Adrenal gland (tissue), 5 donors: ENCODE data around the gene UGCG.

Experiments used
- POLR2A ChIP-seq, 2 donors: fragments of 450-650 bp; IDR thresholded peaks; one replicate each; pipeline ENCODE4 v1.6.1; 2017; ENCODE audit warnings: antibody characterized with exemption in 2 of 2, mild to moderate bottlenecking in 2 of 2, moderate library complexity in 1 of 2
- TF ChIP-seq, protein P1 (sequence below), 6 experiments: fragments of 450-650 bp in 4 of 6; fragments of 200-600 bp in 2 of 6; sonication (generic) in 1 of 6; IDR thresholded peaks; 1 replicate in 5 of 6; 2 replicates in 1 of 6; pipeline versions ENCODE4 v1.5.1 to v1.8.0; 2016 to 2021; ENCODE audit warnings: antibody characterized with exemption in 6 of 6, mild to moderate bottlenecking in 2 of 6, moderate library complexity in 1 of 6
- donor health status: DM: no; HTN: no; CAD: no.

DNA sequence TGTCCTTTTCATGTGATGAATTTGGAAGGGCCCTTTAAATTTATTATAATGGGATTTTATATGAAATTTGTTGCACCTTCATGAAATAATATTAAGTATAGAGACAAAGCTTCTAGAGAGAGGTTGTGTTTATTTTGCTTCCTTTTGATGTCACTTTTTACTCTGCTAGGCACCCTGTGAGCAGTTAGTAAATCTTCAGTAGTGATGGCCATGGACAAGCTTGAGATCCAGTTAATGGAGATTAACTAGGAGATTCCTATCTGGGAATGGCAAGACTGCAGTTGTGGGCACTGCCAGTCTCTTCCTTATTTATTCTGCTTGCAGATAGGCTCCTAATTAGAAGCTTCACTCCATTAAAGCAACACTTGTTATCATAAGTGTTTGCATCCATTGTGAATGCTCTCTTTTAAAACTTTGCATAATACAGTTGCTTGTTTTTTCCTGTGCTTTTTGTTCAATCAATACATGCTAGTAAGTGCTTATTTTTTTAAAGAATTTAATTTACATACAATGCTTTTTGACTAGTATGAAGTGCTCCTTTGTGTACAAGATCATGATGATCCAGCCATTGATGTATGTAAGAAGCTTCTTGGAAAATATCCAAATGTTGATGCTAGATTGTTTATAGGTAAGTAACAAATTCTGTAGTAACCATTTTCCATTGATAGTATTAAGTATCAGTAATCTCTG lies 25.9 kb downstream of the UGCG start:
- TF ChIP-seq POLR2A (IDR thresholded peaks at IDR 0.05) = no peak
- TF ChIP-seq, protein P1, sequence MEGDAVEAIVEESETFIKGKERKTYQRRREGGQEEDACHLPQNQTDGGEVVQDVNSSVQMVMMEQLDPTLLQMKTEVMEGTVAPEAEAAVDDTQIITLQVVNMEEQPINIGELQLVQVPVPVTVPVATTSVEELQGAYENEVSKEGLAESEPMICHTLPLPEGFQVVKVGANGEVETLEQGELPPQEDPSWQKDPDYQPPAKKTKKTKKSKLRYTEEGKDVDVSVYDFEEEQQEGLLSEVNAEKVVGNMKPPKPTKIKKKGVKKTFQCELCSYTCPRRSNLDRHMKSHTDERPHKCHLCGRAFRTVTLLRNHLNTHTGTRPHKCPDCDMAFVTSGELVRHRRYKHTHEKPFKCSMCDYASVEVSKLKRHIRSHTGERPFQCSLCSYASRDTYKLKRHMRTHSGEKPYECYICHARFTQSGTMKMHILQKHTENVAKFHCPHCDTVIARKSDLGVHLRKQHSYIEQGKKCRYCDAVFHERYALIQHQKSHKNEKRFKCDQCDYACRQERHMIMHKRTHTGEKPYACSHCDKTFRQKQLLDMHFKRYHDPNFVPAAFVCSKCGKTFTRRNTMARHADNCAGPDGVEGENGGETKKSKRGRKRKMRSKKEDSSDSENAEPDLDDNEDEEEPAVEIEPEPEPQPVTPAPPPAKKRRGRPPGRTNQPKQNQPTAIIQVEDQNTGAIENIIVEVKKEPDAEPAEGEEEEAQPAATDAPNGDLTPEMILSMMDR (IDR thresholded peaks at IDR 0.05) = no peak
